ENCODE data around the gene PABPN1. TPM values are rescaled to one million over a fixed set of nuclear protein-coding genes. Genes with fewer than 3 reads are reported as not detected.

PABPN1 gene
- total RNA-seq, 2 donors from 2014 or later: 44.8 to 54.9 TPM

DNA sequence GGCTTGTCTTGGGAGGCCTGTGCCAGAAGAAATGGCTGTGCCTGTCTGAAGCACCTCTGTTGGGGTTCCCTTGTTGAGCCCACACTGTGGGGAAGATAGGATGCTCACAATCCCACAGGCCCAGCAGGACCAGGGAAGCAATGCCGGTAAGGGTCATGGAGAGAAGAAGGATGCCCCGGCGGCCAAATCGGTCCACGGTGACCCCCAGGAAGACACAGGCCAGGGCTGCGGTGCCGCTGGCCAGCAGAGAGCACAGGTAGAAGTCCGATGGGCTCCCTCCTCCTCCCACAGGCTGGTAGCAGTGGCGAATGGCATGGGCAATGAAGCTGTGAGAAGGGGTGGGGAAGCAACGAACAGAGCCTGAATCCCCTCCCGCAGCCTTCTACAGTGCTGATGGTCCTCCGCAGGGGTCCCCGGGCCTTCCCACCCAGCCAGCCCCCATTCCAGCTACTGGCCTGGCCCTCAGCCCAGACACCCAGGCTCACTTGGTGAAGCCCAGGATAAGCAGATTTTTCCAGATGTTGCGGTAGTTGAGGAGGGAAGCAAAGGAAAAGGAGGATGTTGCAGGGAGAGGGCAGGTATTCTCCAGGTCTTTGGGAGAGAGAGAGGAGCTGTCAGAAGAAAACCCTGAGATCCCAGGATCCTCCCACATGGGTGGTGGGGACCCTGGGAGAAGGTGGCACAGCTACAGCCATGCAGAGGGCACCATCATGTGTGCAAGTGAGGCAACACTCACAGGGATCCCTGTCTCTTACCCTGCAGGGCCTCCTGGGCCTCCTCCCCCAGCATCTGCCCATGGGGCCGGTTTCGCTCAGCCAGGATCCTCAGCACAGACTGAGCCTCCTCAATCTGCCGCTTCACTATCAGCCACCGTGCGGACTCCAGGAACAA lies 26.4 kb downstream of the PABPN1 start:
- H3K9me3 ChIP-seq: no peaks in the 10 kb centered on the region
- H3K27me3 ChIP-seq (replicated peaks; ENCODE audit: insufficient read depth): no peaks in the 10 kb centered on the region
- H3K4me3 ChIP-seq: no peak overlapping the region
- TF ChIP-seq, protein P1, sequence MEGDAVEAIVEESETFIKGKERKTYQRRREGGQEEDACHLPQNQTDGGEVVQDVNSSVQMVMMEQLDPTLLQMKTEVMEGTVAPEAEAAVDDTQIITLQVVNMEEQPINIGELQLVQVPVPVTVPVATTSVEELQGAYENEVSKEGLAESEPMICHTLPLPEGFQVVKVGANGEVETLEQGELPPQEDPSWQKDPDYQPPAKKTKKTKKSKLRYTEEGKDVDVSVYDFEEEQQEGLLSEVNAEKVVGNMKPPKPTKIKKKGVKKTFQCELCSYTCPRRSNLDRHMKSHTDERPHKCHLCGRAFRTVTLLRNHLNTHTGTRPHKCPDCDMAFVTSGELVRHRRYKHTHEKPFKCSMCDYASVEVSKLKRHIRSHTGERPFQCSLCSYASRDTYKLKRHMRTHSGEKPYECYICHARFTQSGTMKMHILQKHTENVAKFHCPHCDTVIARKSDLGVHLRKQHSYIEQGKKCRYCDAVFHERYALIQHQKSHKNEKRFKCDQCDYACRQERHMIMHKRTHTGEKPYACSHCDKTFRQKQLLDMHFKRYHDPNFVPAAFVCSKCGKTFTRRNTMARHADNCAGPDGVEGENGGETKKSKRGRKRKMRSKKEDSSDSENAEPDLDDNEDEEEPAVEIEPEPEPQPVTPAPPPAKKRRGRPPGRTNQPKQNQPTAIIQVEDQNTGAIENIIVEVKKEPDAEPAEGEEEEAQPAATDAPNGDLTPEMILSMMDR (IDR thresholded peaks at IDR 0.05): no peak
- ATAC-seq (ENCODE audit: insufficient number of reproducible peaks, low FRiP score, low read depth): no peak
- H3K4me1 ChIP-seq (ENCODE audit: control insufficient read depth in 1 of 2, low read depth in 2 of 2): peaks cover 3 to 9% of the 10 kb centered on the region in 2 donors
- DNase-seq (ENCODE audit: low spot score): no peak
- no peak overlapping the region for H3K27ac ChIP-seq
- H3K36me3 ChIP-seq: no peaks in the 10 kb centered on the region

DNA sequence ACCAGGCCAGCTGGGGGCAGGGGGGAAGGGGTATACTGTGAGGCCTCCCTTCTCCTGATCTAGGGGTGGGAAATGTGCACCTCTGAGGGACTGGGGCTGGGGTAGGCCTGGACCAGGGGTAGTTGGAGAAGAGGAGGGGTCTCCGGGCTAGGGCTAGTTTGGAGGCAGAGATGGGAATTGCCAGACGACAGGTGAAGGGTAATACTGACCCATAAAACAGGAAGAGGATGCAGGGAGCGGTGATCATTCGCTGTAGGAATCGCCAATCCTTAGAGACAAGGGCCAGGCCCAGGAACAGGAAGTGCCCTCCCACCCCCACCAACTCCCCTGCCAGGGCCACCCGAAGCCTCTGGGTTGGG lies 27.0 kb downstream of the PABPN1 start:
- Histone ChIP-seq H3K27ac (no peak overlapping the region), H3K4me3 (no peak overlapping the region), H3K9me3 (no peaks in the 10 kb centered on the region), H3K27me3 (replicated peaks; ENCODE audit: insufficient read depth) (no peaks in the 10 kb centered on the region), H3K4me1 (ENCODE audit: control insufficient read depth in 1 of 2, low read depth in 2 of 2) (peaks cover 3 to 9% of the 10 kb centered on the region in 2 donors), H3K36me3 (no peaks in the 10 kb centered on the region)
- DNase-seq (ENCODE audit: low spot score) (no peak), ATAC-seq (ENCODE audit: insufficient number of reproducible peaks, low FRiP score, low read depth) (no peak)
- TF ChIP-seq, protein P1 (IDR thresholded peaks at IDR 0.05): no peak

DNA sequence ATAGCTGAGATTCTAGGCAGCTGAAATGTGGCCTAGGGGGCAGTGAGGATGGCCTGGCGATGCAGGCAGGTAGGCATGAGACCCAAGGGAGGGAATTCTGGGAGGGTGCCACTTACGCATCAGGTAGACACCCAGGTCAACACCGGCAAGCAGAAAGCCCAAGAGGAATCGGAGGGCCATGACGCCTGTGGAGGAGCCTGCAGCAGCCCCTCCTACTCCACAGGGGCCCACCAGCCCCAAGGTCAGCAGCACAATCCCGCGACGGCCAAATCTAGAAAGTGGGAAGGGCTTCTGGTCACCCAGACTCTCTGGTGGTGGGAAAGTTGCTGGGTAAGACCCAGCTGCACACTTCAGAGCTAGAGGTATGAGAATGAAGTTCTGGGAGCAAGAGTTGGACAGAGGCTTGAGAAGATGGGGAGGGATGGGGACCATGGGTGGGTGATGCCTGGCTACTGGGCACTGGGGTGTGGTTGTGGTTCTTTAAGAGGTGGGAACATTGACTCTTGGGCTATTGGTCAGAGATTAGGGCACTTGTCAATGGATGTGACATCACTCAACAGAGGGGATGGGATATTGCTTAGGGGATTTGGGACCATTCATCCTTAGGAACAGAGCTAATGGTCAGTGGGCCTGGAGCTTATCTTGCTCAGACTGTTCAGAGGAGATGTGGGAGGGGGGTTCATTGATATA lies 28.0 kb downstream of the PABPN1 start:
- Histone ChIP-seq H3K36me3 (no peaks in the 10 kb centered on the region), H3K4me3 (no peak overlapping the region), H3K27ac (no peak overlapping the region), H3K4me1 (ENCODE audit: control insufficient read depth in 1 of 2, low read depth in 2 of 2) (peaks cover 3 to 9% of the 10 kb centered on the region in 2 donors), H3K27me3 (replicated peaks; ENCODE audit: insufficient read depth) (no peaks in the 10 kb centered on the region), H3K9me3 (no peaks in the 10 kb centered on the region)
- DNase-seq (ENCODE audit: low spot score) (no peak), ATAC-seq (ENCODE audit: insufficient number of reproducible peaks, low FRiP score, low read depth) (no peak)
- TF ChIP-seq, protein P1 (IDR thresholded peaks at IDR 0.05): no peak

DNA sequence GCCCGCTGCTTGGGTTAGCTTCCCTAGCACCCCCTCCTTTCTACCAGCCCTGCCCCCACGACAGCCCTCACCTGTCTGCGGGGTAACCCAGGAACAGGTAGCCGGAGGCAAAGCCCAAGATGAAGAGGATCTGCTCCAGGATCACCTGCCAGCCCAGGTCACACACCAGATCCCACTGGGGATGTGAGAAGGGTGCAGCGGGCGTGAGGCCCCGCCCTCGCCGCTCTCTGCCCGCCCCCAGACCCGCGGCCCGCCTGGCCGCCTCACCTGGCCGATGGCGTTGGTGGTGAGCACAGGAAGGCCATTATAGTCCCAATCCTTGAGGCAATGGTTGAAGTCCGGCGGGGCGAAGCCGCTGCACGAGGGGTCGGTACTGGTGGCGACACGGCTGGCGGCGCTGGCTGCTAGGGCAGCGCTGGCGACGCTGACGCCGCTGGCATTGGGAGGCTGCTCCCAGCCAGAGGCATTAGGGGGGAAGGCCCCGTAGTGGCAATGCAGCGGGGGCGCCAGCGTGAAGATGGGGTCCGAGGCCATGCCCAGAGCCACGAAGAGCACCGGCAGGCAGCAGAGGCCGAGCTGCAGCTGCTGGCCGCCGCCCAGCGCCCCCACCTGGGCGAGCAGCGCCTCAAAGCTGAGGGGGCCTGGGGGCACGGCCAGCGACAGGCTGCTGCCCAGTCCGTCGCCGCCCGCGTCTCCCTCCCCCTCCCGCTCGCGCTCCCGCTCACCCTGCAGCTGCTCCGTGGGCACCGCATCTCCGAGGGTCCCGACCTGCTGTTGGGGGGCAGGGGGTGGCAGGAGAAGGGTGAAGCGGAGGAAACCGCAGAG lies 30.6 kb downstream of the PABPN1 start:
- Histone ChIP-seq H3K27ac (no peak overlapping the region), H3K27me3 (replicated peaks; ENCODE audit: insufficient read depth) (no peaks in the 10 kb centered on the region), H3K4me1 (ENCODE audit: control insufficient read depth in 1 of 2, low read depth in 2 of 2) (peaks cover 3 to 9% of the 10 kb centered on the region in 2 donors), H3K9me3 (no peaks in the 10 kb centered on the region), H3K4me3 (peak overlapping the region; percentile 92), H3K36me3 (no peaks in the 10 kb centered on the region)
- DNase-seq (ENCODE audit: low spot score) (no peak), ATAC-seq (ENCODE audit: insufficient number of reproducible peaks, low FRiP score, low read depth) (no peak)
- TF ChIP-seq, protein P1 (IDR thresholded peaks at IDR 0.05): no peak
